Liver (tissue), 3 donors: ENCODE data around the gene AGPAT1.

Source experiments
- HNF4A ChIP-seq, 2 donors: conservative IDR thresholded peaks; 2 replicates each; pipeline ENCODE4 v1.6.1; 2016; ENCODE audit warnings: antibody characterized with exemption in 2 of 2, mild to moderate bottlenecking in 2 of 2
- JUND ChIP-seq, 2 donors: IDR thresholded peaks; 2 replicates each; pipeline ENCODE4 v1.6.1; 2016; ENCODE audit warnings: antibody characterized with exemption in 2 of 2
- RAD21 ChIP-seq, 2 donors: IDR thresholded peaks; 2 replicates each; pipeline ENCODE4 v1.6.1; 2016; ENCODE audit warnings: antibody characterized with exemption in 2 of 2, mild to moderate bottlenecking in 2 of 2
- SP1 ChIP-seq: IDR thresholded peaks from 2 replicates; pipeline ENCODE4 v1.6.1; 2018; ENCODE audit warnings: antibody characterized with exemption, mild to moderate bottlenecking
- TAF1 ChIP-seq: conservative IDR thresholded peaks from 2 replicates; pipeline ENCODE4 v1.6.1; 2016; ENCODE audit warnings: antibody characterized with exemption, mild to moderate bottlenecking
- TF ChIP-seq, protein P1 (sequence below): fragments of 150-350 bp; IDR thresholded peaks from 2 replicates; pipeline ENCODE4 v1.5.1; 2017; ENCODE audit warnings: improper control_type of control experiment, low read depth, low read length; ENCODE audit not compliant: missing input control
- TF ChIP-seq, protein P2 (sequence below): IDR thresholded peaks from 2 replicates; pipeline ENCODE4 v1.6.1; 2016; ENCODE audit warnings: antibody characterized with exemption
- TF ChIP-seq, protein P3 (sequence below): IDR thresholded peaks from 2 replicates; pipeline ENCODE4 v1.6.1; 2016; ENCODE audit warnings: antibody characterized with exemption
- donor health status: healthy.
- donor health status: healthy.

DNA sequence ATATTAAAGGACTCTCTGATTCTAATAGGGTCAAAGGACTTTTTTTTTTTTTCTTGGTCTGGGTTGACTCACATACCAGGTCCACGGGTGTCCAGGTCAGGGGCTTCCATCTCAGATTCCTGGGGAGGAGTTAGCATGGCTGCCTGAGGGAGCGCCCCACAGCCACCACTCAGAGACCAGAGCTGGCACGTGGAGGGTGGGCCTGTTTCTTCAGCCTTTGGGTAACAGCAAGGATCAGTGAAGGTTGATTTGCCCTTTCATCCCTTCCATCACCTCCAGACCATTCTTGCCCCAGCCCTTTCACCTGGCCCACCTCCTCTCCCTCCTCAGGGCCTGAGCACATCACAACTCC, 22.4 kb upstream of the AGPAT1 start:
- TF ChIP-seq, protein P1, sequence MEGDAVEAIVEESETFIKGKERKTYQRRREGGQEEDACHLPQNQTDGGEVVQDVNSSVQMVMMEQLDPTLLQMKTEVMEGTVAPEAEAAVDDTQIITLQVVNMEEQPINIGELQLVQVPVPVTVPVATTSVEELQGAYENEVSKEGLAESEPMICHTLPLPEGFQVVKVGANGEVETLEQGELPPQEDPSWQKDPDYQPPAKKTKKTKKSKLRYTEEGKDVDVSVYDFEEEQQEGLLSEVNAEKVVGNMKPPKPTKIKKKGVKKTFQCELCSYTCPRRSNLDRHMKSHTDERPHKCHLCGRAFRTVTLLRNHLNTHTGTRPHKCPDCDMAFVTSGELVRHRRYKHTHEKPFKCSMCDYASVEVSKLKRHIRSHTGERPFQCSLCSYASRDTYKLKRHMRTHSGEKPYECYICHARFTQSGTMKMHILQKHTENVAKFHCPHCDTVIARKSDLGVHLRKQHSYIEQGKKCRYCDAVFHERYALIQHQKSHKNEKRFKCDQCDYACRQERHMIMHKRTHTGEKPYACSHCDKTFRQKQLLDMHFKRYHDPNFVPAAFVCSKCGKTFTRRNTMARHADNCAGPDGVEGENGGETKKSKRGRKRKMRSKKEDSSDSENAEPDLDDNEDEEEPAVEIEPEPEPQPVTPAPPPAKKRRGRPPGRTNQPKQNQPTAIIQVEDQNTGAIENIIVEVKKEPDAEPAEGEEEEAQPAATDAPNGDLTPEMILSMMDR = no peak
- TF ChIP-seq TAF1 (no peak), RAD21 (IDR thresholded peaks at IDR 0.05) (no peak), SP1 (no peak), JUND (IDR thresholded peaks at IDR 0.05) (no peak), HNF4A (conservative IDR thresholded peaks at IDR 0.05) (no peak)
- TF ChIP-seq, protein P2, sequence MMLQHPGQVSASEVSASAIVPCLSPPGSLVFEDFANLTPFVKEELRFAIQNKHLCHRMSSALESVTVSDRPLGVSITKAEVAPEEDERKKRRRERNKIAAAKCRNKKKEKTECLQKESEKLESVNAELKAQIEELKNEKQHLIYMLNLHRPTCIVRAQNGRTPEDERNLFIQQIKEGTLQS = no peak
- TF ChIP-seq, protein P3, sequence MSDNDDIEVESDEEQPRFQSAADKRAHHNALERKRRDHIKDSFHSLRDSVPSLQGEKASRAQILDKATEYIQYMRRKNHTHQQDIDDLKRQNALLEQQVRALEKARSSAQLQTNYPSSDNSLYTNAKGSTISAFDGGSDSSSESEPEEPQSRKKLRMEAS = no peak
